Left hindlimb (tissue), 1 donor: ENCODE results near the gene KIF18A.
"Not testable (repeated sequence)": the region's sequence is repeated elsewhere in the genome, so short reads cannot be mapped to it uniquely, and the experiment has no call there.

Experiments
- DNase-seq: peaks from one replicate; pipeline ENCODE4 v3.0.0-alpha.2; 2018

KIF18A gene

GRCh38 chr11:28106353-28107043 is 1.5 kb downstream of the KIF18A start:
- peak; percentile 23 for DNase-seq

- DNase-seq, result no peak
These were observed 2.1 kb downstream of the KIF18A start for GRCh38 chr11:28105869-28106268.

DNA sequence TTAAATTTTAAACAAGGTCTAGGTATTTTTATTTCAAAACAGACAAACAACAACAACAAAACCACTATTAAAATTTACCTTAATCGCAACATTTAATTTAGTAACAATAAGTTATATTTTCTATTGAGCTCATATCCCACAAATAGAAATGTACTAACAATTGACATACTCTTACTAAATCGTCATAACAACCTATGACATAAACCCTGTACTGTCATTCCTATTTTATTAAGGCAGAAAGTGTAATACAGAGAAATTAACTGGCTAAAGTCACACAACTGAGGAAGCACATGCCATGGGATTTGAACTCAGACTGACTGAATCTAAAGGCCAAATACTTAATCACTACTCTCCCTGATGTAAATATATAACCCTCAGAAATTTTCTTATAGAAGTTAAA is 3.0 kb downstream of the KIF18A start:
- DNase-seq, result no peak

GRCh38 chr11:28104425-28104824 is 3.5 kb downstream of the KIF18A start:
- DNase-seq, result no peak

GRCh38 chr11:28102300-28102699 is 5.7 kb downstream of the KIF18A start:
- not testable (repeated sequence) for DNase-seq

DNA sequence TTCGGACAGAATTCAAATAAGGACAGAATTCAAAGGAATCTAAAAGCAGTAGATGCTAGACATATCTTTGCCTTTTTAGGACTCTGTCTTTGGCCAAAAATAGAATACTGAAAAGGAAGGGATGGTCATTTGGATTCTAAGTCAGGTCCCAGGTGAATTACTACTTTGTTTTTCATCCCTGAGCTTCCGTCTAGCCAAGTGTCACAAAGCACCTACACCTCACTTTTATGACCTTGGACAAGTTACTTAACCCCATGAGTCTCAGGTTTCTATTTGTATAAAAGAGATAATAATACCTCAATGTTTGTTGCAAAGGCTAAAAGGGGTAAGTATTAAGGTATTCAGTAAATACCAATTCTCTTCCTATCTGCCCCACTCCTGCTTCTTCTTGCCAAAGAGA is 7.3 kb downstream of the KIF18A start:
- DNase-seq, result no peak

GRCh38 chr11:28099715-28100114 is 8.2 kb downstream of the KIF18A start:
- DNase-seq, result no peak

GRCh38 chr11:28098257-28098656 is 9.7 kb downstream of the KIF18A start:
- no peak for DNase-seq

GRCh38 chr11:28092786-28093185 is 15.2 kb downstream of the KIF18A start:
- DNase-seq, result no peak

DNA sequence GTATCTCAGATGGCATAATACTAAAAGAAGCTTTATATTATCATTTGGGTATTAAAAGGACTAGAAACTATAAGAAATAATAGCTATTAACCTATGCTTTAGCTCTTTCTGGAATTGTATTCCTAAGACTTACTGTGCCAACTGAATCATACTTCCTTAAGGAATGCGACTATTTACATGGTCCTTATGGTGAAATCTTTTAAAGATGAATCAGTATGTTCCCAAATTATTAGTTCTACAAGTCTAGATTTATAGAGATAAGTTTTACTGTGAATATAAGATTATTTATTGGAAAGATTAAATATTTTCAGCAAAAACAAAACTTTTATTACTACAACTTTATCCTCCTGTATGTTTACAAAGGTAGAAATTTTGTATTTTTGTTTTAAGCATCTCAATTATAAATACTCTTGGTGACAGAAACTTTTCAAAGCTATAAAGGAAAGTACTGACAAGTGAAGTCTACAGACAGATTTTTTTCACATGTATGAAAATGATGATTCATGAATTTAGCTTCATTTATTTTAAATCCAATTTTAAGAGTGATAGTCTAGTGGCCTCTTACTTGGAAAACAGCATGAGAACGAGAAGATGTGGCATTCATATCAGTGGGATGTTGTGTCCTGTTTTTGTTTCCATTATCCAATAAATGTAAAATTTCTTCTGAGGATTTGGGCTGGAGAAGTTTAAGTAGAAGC is 17.8 kb downstream of the KIF18A start:
- DNase-seq, result no peak

- DNase-seq, result no peak
These were observed 18.6 kb downstream of the KIF18A start for GRCh38 chr11:28089378-28089777.

DNA sequence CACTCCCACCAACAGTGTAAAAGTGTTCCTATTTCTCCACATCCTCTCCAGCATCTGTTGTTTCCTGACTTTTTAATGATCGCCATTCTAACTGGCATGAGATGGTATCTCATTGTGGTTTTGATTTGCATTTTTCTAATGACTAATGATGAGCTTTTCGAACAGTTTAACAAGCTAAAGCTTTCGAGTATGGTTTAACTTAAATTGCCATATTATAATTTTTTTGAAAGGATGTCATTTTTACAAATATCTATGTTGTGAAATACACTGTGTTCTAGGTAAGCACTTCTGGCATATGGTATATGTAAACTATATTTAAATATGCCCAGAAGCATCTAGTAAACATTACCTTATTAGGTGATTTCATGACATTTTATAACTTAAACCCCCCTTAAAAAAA is 20.3 kb downstream of the KIF18A start:
- not testable (repeated sequence) for DNase-seq

GRCh38 chr11:28087192-28087591 is 20.8 kb downstream of the KIF18A start:
- not testable (repeated sequence) for DNase-seq

DNA sequence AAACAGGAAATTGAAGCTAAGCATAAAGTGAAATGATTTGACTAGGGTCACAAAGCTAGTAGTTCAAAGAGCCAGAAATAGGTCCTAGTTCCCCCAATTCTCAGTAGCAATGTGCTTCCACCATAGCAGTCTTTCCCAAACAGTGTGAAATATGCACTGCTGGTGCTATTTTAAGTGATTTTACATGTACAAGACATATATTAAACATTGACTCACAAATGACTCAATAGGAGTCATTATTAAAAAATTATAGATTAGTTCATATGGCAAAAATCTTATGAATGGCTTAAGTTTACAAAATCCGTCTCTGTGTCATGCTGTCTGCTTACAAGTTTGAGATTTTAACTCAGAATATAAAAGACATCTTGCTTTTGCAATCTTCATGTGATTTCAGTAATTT is 21.4 kb downstream of the KIF18A start:
- DNase-seq, result no peak

DNA sequence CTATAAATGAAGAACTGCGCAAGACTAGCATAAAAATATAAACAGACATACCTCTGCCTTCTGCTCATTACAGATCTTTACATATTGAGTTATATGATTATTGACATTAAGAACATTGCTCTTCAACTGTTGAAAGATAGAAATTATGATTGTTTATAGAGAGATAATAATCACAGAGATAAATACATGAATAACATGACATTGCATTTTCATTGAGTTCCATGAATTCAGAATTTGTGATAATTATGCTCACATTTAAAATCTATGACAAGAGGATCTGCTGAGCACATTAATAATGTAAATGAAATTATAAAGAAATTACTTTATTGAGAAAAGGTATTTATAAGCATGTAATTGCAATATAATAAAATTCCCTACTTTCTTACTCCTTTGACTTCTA is 24.8 kb downstream of the KIF18A start:
- DNase-seq, result no peak

DNA sequence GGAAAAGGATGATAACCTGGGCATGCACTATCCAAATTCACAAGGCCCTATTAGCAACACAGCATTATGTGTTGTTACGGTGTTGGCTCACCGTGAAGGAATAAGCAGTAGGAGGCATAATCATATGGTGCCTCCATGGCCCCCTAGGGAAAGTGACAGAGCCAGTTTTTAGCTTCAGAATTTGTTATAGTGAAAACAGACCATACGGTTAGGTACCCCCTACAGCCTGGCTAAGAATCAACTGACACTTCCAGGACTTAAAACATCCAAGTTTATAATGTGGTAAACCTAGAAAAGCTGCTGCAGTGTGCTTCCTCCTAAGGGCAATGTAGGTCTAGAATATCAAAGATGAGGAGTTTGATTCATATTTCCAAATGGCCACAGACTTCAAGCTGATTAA is 30.4 kb downstream of the KIF18A start:
- DNase-seq, result no peak

DNA sequence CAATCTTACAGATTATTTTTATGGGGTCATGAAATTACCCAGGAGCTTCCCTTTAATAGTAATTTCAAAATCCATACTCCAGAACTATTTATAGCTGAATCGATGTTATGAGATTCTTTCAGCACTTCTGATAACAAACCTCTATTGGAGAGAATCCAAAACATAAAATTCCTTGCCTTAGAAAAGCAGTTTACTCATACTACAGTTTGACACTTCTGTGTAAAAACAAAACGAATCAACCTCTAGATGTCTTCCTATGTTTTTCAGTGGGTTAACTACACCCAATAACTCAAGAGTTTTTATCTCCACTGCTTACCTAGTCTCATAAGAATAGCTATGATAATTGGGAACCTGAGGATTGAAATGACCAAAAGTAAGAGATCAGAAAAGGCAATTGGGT is 35.6 kb downstream of the KIF18A start:
- DNase-seq, result no peak

DNA sequence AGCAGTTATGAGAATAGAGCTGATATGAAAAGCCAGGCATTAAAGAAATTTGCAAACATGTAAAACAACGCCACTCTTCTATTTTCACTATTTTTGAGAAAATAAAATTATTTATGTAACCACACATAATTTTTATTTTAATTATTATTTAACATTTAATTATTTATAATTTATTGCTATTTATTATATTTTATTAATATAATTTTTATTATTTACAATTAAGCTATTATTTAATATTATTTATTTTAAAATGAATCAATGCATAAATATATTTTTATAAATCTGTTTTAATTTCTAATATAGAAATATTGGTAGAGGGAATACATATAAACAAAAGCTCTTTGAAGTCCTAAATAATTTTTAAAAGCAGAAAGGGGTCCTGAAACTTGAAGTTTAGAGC is 36.7 kb downstream of the KIF18A start:
- DNase-seq, result no peak

GRCh38 chr11:28058333-28058732 is 49.6 kb downstream of the KIF18A start:
- DNase-seq, result no peak

DNA sequence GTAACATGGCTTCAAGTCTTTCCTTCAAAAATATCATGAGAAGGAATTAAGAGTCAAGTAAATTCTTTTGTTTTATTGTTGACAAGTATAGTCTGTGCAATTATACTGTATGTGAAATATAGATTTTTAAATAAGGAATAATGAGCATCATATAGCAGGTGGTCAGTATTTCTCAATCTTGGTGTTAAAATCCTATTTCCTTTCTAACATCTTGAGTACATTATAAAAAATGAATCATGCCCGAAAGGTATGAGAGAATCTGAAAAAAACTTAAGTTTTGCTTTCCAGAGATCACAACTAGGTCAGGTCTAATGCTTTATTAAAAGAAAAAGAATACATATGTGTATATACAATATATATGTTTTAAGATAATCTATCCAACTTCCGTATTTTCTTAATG is 53.1 kb downstream of the KIF18A start:
- no peak for DNase-seq

DNA sequence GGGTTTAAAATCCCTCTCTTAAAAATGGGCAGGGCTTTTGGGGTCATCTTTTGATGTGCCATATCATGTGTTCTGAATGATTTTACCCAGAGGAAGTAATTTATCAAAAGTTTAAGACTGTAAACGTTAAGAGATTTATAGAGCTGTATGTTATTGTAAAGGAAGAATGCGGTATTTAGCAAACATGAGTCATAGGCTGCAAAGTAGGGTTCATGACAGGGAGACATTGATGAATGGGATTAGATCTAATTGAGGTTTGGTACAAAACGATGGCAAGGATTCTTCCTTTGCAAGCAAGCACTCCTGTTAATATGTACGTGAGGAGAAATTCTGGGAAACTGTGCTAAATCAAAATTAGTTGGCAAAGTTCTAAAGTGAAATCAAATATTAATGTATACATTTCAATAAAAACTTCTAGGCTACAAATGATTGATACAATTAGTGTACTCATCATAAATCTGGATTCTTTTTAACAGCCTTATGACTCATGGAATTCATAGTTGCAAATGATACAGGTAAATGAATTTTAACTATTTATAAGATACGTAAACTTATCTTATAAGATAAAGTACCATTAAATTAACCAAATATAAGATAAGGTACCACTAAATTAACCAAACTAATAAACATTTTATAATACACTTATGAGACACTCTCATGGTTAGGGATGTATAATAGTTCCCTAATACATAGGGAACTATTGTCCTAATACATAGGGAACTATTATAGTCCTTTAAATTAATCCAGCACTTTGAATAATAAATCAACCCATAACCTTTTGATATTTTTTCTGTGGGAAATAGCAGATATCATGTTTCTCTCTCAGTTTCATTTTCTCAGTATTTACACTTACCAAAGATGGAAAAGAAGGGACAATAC is 58.4 kb downstream of the KIF18A start:
- no peak for DNase-seq

DNA sequence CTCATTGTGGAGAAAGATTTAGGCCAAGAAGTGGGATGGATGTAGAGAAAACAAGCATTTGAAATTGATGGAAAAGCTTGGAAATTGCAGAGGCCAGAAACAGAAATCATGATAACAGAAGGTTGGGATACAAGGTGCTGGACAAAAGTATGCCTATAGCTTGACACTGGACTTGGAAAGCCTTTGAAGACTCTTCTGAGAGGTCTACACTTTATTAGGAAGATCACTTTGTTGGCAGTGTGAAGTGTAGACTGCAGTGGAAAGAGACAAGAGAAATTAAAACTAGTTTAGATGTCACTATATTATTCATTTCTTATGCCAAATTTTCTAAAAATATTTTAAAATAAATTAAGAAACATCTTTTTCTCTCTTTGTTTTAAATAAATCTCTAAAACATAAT is 59.1 kb downstream of the KIF18A start:
- DNase-seq, result no peak

- no peak for DNase-seq
These were observed 63.8 kb downstream of the KIF18A start for GRCh38 chr11:28043930-28044709.
